Retinal pigment epithelial cell (primary cell): ENCODE data around the gene RAB7B.

ENCODE experiments used
- DNase-seq: peaks from one replicate; pipeline ENCODE4 v3.0.0-alpha.2; 2010; ENCODE audit warnings: low read depth
- H3K4me3 ChIP-seq: 2 replicates; pipeline ENCODE4 v1.5.1; 2011; ENCODE audit warnings: mild to moderate bottlenecking, low read length, control low read depth, moderate library complexity
- CTCF ChIP-seq: conservative IDR thresholded peaks from 2 replicates; pipeline ENCODE4 v1.5.1; 2011; ENCODE audit warnings: low read depth, low read length, control low read depth, inconsistent platforms

Gene RAB7B

DNA sequence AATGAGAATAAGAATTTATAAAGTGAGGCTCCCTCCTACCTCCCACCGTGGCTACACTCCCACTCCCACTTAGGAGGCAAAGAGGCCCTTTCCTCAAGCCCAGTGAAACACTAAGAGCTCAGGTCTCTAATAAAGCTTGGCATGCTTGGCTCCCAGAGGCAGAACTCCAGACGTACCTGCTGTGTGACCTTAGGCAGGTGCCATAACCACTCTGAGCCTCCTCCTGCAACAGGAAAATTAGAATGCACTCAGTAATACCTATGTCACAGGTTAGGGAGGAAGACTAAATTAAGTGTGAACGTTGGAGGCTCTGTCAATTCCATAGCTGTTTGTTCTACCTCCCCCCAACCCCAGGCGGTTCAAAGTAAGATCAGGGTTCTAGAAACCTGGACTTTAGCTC lies 43.4 kb downstream of the RAB7B start:
- no peak for DNase-seq
- H3K4me3 ChIP-seq, result no peak overlapping the region
- no peak for TF ChIP-seq CTCF

DNA sequence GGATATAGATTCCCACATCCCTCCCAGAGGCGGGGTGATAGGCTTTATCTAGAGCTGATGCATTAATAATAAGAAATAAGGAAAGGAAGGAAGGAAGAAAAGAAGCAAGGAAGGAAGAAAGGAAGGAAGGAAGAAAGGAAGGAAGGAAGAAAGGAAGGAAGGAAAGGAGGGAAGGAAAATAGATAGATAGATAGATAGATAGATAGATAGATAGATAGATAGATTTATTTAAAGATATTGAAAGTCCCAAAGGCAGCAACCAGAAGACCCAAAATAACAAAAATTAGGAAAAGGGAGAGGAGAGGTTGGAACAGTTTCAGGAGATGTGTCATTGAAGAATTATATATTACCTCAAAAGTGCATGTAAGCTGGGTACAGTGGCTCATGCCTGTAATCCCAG lies 47.7 kb downstream of the RAB7B start:
- no peak for TF ChIP-seq CTCF
- no peak overlapping the region for H3K4me3 ChIP-seq

DNA sequence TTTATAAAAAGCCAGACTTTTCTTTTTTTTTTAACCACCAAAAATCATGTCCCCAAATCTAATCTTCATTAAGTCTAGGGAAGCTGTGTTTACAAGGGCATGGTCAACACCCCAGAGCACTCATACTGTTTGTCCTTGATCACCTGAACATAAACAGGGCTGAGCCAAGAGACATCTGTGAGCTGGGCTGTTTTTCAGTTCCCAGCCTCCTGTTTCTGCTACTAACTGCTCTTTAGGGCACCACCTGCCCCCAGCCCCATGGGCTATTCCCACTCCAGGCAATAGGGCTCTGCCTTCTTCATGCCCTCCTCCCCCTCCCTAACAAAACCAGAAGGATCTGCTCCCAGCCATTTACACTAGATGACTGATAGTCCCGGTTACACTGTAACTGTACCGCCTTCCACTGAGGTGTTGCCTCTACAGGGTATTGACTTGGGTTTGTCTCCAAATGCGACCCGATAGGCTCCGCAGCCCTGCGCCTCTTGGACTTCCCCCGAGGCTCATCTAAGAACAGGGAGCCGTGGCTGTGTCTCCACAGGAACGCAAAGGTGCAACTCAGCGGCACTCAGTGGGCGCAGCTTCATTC lies 48.3 kb downstream of the RAB7B start:
- no peak for TF ChIP-seq CTCF
- H3K4me3 ChIP-seq, result no peak overlapping the region
- no peak for DNase-seq

More for the DNA sequence above, 47.7 kb downstream of the RAB7B start:
- DNase-seq, result no peak

DNA sequence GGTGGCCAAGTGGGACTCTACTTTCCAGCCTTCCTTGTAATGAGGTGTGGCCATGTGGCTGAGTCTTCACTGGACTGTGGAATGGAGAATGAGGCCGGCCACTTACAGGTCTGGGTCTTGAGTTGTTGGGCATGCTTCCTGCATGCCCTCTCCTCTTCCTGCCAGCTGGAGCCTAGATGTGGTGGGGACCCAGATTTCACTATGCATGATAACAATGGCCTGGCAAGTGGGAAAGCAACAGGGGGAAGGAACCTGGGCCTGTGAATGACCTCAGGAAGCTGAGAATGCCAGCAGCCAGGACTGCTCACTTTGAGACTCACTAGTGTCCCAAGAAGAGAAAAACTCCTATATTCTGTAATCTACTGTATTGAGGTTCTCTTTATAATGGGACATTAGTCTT lies 51.4 kb downstream of the RAB7B start:
- no peak for TF ChIP-seq CTCF
- no peak for DNase-seq
- no peak overlapping the region for H3K4me3 ChIP-seq

DNA sequence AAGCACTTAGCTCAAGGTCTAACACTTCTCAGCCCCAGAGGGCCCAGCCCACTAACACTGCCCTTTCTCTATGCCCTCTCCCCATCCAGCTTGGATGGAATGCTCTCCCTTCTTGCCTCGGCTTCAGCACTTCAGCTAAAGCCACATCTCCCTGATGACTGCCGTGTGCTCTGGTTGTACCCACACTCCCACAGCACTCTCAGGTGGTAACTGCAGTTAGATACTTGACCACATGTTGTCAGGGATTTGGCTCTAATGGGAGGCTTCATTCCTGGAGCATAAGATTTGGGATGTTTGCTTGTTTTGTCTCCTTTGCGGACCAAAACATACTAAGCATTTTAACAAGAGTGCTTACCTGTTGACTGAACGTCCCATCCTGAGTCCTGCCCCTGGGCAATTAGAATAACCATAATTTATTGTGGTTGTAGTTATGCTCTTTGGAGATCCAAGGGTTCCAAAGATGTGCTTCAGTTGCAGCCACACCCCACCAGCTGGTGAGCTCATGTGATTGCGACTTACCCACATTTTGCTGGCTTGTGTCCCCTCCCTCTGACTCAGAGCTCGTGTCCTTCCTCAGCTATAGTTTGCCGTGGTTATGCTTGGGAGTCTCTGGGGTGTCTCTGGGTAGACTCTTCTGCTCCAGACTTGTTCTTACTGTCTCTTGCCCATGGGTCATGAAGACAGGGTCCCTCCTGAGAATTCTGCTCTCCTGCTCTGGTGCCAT lies 52.2 kb downstream of the RAB7B start:
- H3K4me3 ChIP-seq, result no peak overlapping the region
- DNase-seq, result no peak
- no peak for TF ChIP-seq CTCF

DNA sequence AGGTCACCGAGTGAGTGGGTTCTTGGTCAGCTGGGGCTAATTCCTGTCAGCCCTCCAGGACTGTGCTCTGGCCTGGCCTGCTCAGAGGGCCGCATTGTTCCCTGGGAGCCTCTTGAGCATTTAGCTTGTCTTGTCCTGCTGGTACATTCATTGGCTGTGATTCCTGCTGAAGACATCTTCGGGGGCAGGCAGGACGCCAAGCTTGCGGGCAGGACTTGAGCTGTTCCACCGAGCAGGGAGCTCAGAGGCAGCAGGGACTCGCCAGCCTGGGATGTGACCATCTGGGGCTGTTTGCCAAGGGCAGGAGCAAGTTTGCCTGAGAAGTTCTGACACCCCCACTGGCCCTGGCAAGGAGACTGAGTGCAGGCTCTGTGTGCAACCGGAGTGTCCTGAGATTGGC lies 52.9 kb downstream of the RAB7B start:
- TF ChIP-seq CTCF, result no peak
- no peak overlapping the region for H3K4me3 ChIP-seq
- no peak for DNase-seq

- no peak for DNase-seq
- H3K4me3 ChIP-seq, result no peak overlapping the region
- no peak for TF ChIP-seq CTCF
These were observed 53.4 kb downstream of the RAB7B start for GRCh38 chr1:205949753-205950152.
